NB4 (cell line): ENCODE measurements around the gene EIF1.

Experiments
- CTCF ChIP-seq: IDR thresholded peaks from one replicate; pipeline ENCODE4 v1.5.1; 2012; ENCODE audit warnings: low read depth, low read length
- MYC ChIP-seq: IDR thresholded peaks from 2 replicates; pipeline ENCODE4 v1.6.1; 2011; ENCODE audit warnings: low read depth, low read length
- POLR2A ChIP-seq: IDR thresholded peaks from 2 replicates; pipeline ENCODE4 v1.6.1; 2011; ENCODE audit warnings: mild to moderate bottlenecking; ENCODE audit not compliant: insufficient read length; ENCODE audit errors: extremely low read depth

DNA sequence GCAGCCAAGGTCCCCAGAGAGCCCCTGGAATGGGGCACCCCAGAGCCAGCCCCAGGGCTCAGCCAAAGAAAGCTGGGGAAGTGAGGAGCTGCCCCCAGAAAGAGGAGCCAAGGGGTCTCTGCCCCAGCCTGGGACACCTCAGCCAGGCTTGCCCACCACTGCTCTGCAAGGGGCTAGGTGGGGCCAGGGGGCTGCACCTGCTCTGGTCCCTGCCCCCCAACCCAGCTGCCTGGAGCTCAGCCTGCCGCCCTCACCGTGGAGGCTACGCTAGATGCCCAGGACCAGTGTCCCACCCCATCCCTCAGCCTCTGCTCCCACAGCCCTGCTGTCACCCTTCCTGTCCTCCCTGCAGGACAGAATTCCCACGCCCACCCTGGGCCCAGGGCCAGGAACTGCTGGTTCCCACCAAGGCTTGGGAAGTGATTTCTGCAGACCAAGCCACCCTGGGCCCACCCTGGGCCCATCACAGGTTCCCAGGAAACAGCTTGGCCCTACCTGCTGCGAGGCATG lies 36.2 kb upstream of the EIF1 start:
- TF ChIP-seq CTCF (no peak), POLR2A (no peak), MYC (no peak)
